Measurements from ENCODE around the gene TTC5.
"Not testable (repeated sequence)": the region's sequence is repeated elsewhere in the genome, so short reads cannot be mapped to it uniquely, and the experiment has no call there.

The TTC5 gene

DNA sequence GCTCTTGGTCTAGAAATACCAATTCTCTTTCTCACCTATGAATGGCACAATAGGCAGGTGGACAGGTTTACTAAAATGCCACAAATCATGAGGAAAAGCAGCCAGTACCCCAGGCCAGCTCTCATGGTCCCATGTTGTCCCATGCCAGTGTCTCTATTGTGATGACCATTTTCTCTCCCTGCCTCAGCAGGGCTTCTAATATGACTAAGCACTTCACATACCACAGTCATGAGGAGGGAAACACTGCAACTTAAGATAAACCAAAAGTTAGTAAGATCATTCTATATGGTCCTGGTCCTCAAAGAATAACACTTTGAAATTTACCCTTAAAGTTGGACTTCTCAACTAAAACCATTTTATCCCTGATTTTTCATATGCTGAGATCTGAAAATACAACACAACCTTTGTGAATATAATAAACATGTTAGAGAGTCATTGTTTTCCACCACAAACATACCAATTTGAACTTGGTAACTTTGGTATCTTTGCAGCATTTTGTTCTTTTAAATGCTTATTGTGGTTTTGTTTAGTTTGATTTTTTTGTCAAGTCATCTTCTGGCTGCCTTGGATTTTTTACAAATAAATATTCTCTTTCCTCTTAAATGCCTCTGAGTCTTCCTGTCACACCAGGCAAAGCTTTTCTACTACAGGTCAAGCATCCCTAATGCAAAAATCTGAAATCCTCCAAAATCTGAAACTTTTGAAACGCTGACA is 3.6 kb downstream of the TTC5 start:
- DNase-seq: no peak

DNA sequence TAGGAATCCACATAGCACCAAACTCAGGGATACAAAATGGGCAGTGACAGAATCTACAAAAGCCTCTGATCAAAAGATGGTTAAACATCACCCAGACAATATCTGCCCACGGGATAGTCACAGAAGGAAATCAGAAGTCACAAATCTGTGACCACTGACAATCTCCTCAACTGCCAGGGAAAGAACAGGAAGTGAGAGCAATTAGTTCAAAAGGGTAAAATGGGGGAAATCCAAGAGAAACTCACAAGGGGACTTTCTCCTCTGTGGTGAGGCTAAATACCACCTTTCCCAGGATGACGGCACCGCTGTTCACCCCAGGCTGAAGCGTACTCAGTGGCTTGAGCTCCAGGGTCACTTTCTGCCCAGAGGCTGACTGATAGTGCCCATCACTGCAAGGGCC is 10.7 kb downstream of the TTC5 start:
- no peak for DNase-seq

DNA sequence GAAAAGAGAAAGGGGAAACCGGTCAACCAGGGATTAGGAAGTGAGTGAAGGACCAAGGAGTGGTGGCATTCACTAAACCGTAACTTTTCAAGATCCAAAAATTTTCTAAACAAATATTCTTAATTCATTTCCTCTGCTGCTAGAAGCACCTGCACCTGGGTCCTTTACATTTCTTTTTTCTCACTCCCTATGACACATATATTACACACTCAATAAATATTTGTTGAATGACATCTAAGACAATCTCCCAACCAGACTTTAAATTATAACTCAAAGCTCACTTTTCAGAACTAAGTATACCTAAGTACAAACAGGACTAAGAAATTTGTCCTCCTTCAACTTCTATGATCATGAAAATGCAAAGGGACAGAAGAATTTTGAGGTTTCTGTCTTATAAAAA is 11.1 kb downstream of the TTC5 start:
- DNase-seq: no peak

DNA sequence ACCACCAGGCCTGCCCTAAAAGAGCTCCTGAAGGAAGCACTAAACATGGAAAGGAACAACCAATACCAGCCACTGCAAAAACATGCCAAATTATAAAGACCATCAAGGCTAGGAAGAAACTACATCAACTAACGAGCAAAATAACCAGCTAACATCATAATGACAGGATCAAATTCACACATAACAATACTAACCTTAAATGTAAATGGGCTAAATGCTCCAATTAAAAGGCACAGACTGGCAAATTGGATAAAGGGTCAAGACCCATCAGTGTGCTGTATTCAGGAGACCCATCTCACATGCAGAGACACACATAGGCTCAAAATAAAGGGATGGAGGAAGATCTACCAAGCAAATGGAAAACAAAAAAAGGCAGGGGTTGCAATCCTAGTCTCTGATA is 23.8 kb downstream of the TTC5 start:
- DNase-seq: not testable (repeated sequence)

DNA sequence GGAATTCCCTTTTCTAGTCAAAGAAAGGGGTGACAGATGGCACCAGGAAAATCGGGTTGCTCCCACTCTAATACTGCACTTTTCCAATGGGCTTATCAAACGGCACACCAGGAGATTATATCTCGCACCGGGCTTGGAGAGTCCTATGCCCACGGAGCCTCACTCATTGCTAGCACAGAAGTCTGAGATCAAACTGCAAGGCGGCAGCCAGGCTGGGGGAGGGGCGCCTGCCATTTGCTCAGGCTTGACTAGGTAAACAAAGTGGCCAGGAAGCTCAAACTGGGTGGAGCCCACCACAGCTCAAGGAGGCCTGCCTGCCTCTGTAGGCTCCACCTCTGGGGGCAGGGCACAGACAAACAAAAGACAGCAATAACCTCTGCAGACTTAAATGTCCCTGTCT is 25.5 kb downstream of the TTC5 start:
- DNase-seq: peak in 1 of 2 experiments; percentile 37

DNA sequence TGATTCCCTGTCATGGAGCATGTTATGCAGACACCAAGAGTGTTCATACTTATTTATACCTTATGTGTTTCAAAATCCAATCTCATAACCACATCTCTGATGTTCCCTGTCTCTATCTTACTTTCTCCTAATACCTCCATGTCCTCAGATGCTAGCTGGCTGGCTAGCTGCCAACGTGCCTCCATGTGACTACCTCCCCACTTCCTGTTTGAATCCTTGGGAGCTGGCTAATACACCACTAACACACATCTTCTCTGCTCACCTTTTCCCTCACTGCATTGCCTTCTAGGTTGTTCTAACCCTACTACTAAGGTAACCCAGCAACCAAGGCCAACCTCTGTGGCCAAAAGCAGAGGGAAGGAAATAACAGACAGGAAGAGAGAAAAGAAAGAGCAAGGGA is 27.3 kb downstream of the TTC5 start:
- DNase-seq: no peak

DNA sequence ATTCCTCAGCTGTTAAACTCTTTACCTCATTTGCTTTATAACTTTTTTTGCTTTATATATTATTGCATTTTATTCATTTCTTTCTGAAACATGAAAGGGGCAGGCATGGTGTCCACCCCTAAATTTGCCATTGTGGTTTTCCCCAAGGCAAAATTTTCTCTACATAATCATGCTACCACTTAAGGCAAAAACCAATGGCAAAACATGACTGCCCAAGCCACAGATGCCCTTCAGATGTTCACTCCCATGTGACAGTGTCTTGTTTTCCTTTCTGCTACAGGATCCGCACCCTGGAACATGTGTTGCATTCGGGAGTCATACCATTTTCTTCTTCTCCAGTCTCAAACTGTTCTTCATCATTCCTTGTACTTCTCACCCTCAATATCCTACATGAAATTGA is 28.3 kb downstream of the TTC5 start:
- DNase-seq: no peak

DNA sequence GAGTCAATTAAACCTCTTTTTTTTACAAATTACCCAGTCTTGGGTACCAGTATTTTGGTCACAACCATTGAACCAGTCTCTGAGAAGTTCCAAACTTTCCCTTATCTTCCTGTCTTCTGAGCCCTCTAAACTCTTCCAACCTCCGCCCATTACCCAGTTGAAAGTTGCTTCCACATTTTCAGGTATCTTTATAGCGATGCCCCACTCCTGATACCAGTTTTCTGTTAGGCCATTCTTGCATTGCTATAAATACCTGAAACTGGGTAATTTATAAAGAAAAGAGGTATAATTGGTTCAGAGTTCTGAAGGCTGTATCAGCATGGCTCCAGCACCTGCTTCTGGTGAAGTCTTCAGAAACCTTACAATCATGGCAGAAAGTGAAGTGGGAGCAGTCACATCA is 31.7 kb downstream of the TTC5 start:
- no peak for DNase-seq

DNA sequence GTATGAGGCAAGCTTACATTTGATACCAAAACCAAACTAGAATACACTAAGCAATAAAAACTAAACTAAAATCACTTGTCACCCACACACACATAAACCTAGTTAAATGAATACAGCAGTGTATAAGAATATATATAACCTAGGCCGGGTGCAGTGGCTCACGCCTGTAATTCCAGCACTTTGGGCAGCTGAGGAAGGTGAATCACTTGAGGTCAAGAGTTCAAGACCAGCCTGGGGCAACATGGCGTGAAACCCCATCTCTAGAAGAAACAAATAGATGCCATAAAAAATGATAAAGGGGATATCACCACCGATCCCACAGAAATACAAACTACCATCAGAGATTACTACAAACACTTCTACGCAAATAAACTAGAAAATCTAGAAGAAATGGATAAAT is 41.4 kb downstream of the TTC5 start:
- not testable (repeated sequence) for DNase-seq

DNA sequence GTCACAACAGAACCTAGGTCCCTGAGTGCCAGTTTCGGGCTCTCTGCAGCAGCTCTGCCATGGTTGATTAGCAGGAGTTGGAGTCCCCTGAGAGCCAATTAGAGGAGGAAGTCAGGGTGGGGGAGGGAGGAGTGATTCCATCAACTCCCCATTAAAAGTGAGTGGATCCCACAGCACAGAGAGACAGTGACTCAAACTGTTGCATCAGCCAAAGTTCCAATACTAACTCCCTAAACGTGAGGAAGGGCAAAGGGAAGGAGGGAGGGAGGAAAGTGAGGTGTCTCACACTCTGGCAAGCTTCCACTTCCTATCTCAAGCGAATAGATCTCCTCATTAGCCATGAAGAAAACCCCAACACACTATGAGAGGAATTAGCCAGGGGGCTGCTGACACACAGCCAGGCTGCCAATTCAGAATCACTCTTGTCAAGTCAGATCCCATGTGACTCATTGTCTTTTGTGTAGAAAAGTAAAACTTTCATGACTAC is 43.1 kb downstream of the TTC5 start:
- no peak for DNase-seq

DNA sequence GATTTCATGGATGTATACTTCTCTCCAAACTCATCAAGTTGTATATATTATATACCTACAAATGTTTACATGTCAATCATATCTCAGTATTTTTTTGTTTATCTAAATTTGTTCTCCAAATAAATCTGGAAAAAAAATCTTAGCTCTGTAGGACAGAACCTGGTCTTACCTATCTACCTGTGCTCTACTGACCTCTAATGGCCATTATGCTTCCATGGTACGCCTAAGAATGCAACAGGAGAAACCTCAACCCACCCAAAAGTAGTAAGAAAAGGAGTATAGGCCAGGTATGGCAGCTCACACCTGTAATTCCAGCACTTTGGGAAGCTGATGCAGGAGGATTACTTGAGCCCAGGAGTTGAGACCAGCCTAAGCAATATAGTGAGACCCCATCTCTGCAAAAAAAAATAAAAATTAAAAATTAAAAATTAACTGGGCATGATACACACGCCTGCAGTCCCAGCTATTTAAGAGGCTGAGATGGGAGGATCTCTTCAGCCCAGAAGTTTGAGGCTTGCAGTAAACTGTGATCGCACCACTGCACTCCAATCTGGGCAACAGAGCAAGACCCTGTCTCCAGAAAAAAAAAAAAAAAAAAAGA is 58.0 kb downstream of the TTC5 start:
- DNase-seq: peak; percentile 2 to 50
